ENCODE measurements around the gene TAS2R43. TPM values are rescaled to one million over a fixed set of nuclear protein-coding genes. Genes with fewer than 3 reads are reported as not detected.
"Not testable (repeated sequence)": the region's sequence is repeated elsewhere in the genome, so short reads cannot be mapped to it uniquely, and the experiment has no call there.

TAS2R43 gene
- total RNA-seq, 2 experiments from 2014 or later = 0.21 TPM; not detected in 1

- peaks cover 26% of the 10 kb centered on the region for H3K36me3 Mint-ChIP-seq
- intact Hi-C loops (cut with micrococcal nuclease) = loop anchor here (1.0 kb wide), 1 partner anchor 28 kb away; no protein-coding TSS in a partner anchor
- H3K27ac Mint-ChIP-seq = no peak overlapping the region
- ChIA-PET POLR2A (no interaction called here), CTCF (no interaction called here)
- H3K4me3 Mint-ChIP-seq = no peak overlapping the region
- no peaks in the 10 kb centered on the region for H3K27me3 Mint-ChIP-seq
- DNase-seq = no peak
- H3K4me1 Mint-ChIP-seq (ENCODE audit: low read depth) = peaks cover 3% of the 10 kb centered on the region
- H3K9me3 Mint-ChIP-seq = peaks cover 29% of the 10 kb centered on the region
Measured at GRCh38 chr12:11055306-11055705, 36.8 kb downstream of the TAS2R43 start.

DNA sequence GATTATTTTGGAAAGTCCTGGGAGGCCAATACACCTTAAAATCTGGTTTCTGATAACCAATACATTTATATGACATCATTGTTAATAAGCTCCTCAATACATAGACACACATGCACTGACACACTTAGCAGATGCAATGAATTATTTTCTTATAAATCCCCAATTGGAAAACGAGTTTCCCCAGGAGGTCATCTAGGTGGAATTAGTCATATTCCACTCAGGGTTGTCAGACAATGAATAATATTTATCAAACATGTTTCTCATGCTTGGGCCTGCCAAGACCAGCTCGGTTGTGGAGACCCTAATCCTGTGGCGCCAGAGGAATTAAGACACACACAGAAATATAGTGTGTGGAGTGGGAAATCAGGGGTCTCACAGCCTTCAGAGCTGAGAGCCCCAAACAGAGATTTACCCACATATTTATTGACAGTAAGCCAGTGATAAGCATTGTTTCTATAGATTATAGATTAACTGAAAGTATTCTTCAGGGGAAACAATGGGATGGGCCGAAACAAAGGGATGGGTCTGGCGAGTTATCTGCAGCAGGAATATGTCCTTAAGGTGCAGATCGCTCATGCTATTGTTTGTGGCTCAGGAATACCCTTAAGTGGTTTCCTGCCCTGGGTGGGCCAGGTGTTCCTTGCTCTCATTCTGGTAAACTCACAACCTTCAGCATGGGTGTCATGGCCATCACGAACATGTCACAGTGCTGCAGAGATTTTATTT lies 42.1 kb downstream of the TAS2R43 start:
- peaks cover 41% of the 10 kb centered on the region for H3K36me3 Mint-ChIP-seq
- CTCF ChIA-PET; DNase-seq; POLR2A ChIA-PET; H3K4me3 Mint-ChIP-seq; H3K4me1 Mint-ChIP-seq (ENCODE audit: low read depth); intact Hi-C loops (cut with micrococcal nuclease); H3K27ac Mint-ChIP-seq; H3K27me3 Mint-ChIP-seq: not testable (repeated sequence)
- H3K9me3 Mint-ChIP-seq = peaks cover 29% of the 10 kb centered on the region

DNA sequence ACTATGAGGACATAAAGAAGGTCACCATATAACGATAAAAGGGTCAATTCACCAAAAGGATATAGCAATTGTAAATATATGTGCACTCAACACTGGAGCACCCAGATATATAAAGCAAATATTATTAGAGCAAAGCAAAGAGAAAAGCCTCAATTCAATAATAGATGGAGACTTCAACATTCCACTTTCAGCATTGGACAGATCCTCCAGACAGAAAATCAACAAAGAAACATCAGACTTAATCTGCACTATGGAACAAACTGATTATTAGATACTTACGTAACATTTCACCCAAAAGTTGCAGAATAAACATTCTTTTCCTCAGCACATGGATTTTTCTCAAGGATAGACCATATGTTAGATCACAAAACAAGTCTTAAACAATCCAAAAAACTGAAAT lies 50.7 kb downstream of the TAS2R43 start:
- peaks cover 35% of the 10 kb centered on the region for H3K36me3 Mint-ChIP-seq
- POLR2A ChIA-PET = not testable (repeated sequence)

More for the DNA sequence above, 50.7 kb downstream of the TAS2R43 start:
- H3K4me3 Mint-ChIP-seq; H3K4me1 Mint-ChIP-seq (ENCODE audit: low read depth); H3K27me3 Mint-ChIP-seq; DNase-seq; intact Hi-C loops (cut with micrococcal nuclease); H3K27ac Mint-ChIP-seq; CTCF ChIA-PET; H3K9me3 Mint-ChIP-seq: not testable (repeated sequence)

Other genes with a start within 250 kb of the TAS2R43 start
- under 1 TPM in 1 of 2 experiments, not detected in 1; 0.57 TPM for gene PRR4, start 242.8 kb downstream of the TAS2R43 start, total RNA-seq
- gene PRH1, start 208.1 kb downstream of the TAS2R43 start, total RNA-seq = 1 to 10 TPM; 6.5 to 6.6 TPM
- not detected for gene TAS2R13, start 182.8 kb downstream of the TAS2R43 start, total RNA-seq
- gene PRH2, start 163.1 kb downstream of the TAS2R43 start, total RNA-seq = not detected
- gene TAS2R14, start 153.1 kb downstream of the TAS2R43 start, total RNA-seq = 1 to 10 TPM in 1 of 2 experiments, under 1 TPM in 1; 0.62 to 1.2 TPM
- not detected for gene TAS2R50, start 105.4 kb downstream of the TAS2R43 start, total RNA-seq
- under 1 TPM; 0.36 to 0.97 TPM for gene TAS2R20, start 94.0 kb downstream of the TAS2R43 start, total RNA-seq
- gene TAS2R19, start 69.7 kb downstream of the TAS2R43 start, total RNA-seq = under 1 TPM; 0.92 to 0.93 TPM
- gene TAS2R31, start 60.9 kb downstream of the TAS2R43 start, total RNA-seq = 1 to 10 TPM; 1.1 TPM
- under 1 TPM; 0.41 to 0.55 TPM for gene TAS2R46, start 30.0 kb downstream of the TAS2R43 start, total RNA-seq
- gene TAS2R30, start 42.3 kb upstream of the TAS2R43 start, total RNA-seq = under 1 TPM; 0.87 to 0.95 TPM
- 1 to 10 TPM; 5.9 to 6.5 TPM for gene SMIM10L1, start 78.9 kb upstream of the TAS2R43 start, total RNA-seq
- gene TAS2R42, start 94.6 kb upstream of the TAS2R43 start, total RNA-seq = not detected
- gene PRB3, start 177.4 kb upstream of the TAS2R43 start, total RNA-seq = not detected
- not detected for gene PRB4, start 218.1 kb upstream of the TAS2R43 start, total RNA-seq